ENCODE results near the gene UCHL1.

UCHL1 gene

GRCh38 chr4:41212616-41213203, 44.0 kb upstream of the UCHL1 start:
- no peaks in the 10 kb centered on the region for H3K9me3 ChIP-seq
- peaks cover 17 to 41% of the 10 kb centered on the region in 2 experiments for H3K4me1 ChIP-seq (ENCODE audit: control insufficient read depth in 1 of 2, insufficient read depth in 1 of 2, low read depth in 1 of 2, low read length in 1 of 2)
- H3K4me3 ChIP-seq (ENCODE audit: low read depth in 1 of 2, low read length in 1 of 2) = no peak overlapping the region
- peaks cover 80% of the 10 kb centered on the region for H3K27me3 ChIP-seq
- no peak overlapping the region for H3K27ac ChIP-seq
- H3K36me3 ChIP-seq = no peaks in the 10 kb centered on the region
- TF ChIP-seq CTCF (IDR thresholded peaks at IDR 0.05) = no peak

- H3K27me3 ChIP-seq = peaks cover 90% of the 10 kb centered on the region
- no peak for TF ChIP-seq CTCF (IDR thresholded peaks at IDR 0.05)
- H3K9me3 ChIP-seq = no peaks in the 10 kb centered on the region
- no peak overlapping the region for H3K27ac ChIP-seq
- peak overlapping the region; percentile 29 to 64 for H3K4me3 ChIP-seq (ENCODE audit: low read depth in 1 of 2, low read length in 1 of 2)
- H3K4me1 ChIP-seq (ENCODE audit: control insufficient read depth in 1 of 2, insufficient read depth in 1 of 2, low read depth in 1 of 2, low read length in 1 of 2) = peaks cover 17 to 41% of the 10 kb centered on the region in 2 experiments
- H3K36me3 ChIP-seq = no peaks in the 10 kb centered on the region
Observed at GRCh38 chr4:41213625-41214135, 43.0 kb upstream of the UCHL1 start.

GRCh38 chr4:41214136-41214824, 42.4 kb upstream of the UCHL1 start, which contains the start of gene APBB2:
Gene APBB2, minus strand, starts transcription at chr4:41214542. Its CDS starts 181,288 bp downstream, at chr4:41033254.
- no peak within 1 kb of the TSS for H3K27ac ChIP-seq
- H3K4me1 ChIP-seq (ENCODE audit: control insufficient read depth in 1 of 2, insufficient read depth in 1 of 2, low read depth in 1 of 2, low read length in 1 of 2) = peaks cover 17 to 41% of the 10 kb centered on the region in 2 experiments
- peak within 1 kb of the TSS; percentile 29 to 64 for H3K4me3 ChIP-seq (ENCODE audit: low read depth in 1 of 2, low read length in 1 of 2)
- no peaks in the 10 kb centered on the region for H3K9me3 ChIP-seq
- TF ChIP-seq CTCF (IDR thresholded peaks at IDR 0.05) = no peak
- H3K36me3 ChIP-seq = no peaks in the 10 kb centered on the region
- peaks cover 95% of the 10 kb centered on the region for H3K27me3 ChIP-seq

GRCh38 chr4:41214825-41215146, 41.9 kb upstream of the UCHL1 start:
- no peak for TF ChIP-seq CTCF (IDR thresholded peaks at IDR 0.05)
- no peak overlapping the region for H3K27ac ChIP-seq
- peaks cover 17 to 41% of the 10 kb centered on the region in 2 experiments for H3K4me1 ChIP-seq (ENCODE audit: control insufficient read depth in 1 of 2, insufficient read depth in 1 of 2, low read depth in 1 of 2, low read length in 1 of 2)
- H3K27me3 ChIP-seq = peaks cover 94% of the 10 kb centered on the region
- H3K36me3 ChIP-seq = no peaks in the 10 kb centered on the region
- no peaks in the 10 kb centered on the region for H3K9me3 ChIP-seq
- H3K4me3 ChIP-seq (ENCODE audit: low read depth in 1 of 2, low read length in 1 of 2) = peak overlapping the region in 1 of 2 experiments; percentile 64

GRCh38 chr4:41215155-41215554, 41.6 kb upstream of the UCHL1 start:
- Histone ChIP-seq H3K4me3 (ENCODE audit: low read depth in 1 of 2, low read length in 1 of 2) (no peak overlapping the region), H3K27ac (no peak overlapping the region), H3K36me3 (no peaks in the 10 kb centered on the region), H3K27me3 (peaks cover 94% of the 10 kb centered on the region), H3K9me3 (no peaks in the 10 kb centered on the region), H3K4me1 (ENCODE audit: control insufficient read depth in 1 of 2, insufficient read depth in 1 of 2, low read depth in 1 of 2, low read length in 1 of 2) (peaks cover 17 to 41% of the 10 kb centered on the region in 2 experiments)
- TF ChIP-seq CTCF (IDR thresholded peaks at IDR 0.05) = no peak

All from neutrophil (primary cell).